Stimulated activated CD4-positive, alpha-beta T cell treated with anti-CD3 and anti-CD28 coated beads, TNF-alpha, amount 100 ng/mL, for 4 hours (primary cell): ENCODE measurements around the gene SYNCRIP.
A peak's percentile ranks its signal among the peaks of the same experiment; 100 is the strongest.
"Not testable (repeated sequence)": the region's sequence is repeated elsewhere in the genome, so short reads cannot be mapped to it uniquely, and the experiment has no call there.

Source experiments
- DNase-seq, 3 experiments: peaks; one replicate each; pipeline ENCODE4 v3.0.0-alpha.2; 2020; ENCODE audit warnings: low read depth in 3 of 3

SYNCRIP gene

DNA sequence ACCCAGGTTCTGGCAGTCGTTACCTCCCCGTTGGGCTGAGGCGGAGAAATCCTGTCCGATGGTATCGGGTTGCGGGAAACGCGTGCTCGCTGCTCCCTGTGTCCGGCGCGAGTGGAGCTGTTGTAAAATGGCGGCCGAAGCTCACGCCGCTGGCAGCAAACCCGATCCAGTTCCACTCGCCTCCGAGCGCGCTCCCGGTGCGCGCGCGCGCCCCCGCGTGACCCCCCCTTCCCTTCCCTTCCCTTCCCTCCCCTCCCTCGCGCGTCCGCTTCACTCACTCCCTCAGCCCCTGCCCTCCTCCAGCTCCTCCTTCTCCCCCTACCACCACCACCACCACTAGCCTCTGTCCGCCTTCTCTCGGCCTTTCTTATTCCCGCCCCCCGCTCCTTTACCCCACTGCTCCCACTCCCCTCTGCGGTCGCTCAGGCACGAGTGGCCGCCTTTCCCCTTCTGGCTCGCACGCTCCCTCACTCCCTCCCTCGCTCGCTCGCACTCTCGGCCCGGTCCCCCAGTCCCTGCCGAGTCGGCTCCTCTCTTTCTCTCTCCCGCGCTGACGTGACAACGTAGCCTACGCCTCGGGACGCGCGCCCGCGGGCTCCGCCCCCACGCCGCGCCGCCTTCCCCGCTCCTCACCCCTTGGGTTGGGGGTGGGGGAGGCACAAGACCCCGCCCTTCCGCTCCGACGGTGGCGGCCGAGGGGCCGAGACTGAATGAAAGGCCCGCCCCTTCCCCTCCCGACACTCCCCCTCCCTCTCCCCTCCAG is at the start of gene SYNCRIP:
Gene SYNCRIP, minus strand, starts transcription at position 113 of the 763 bp plus-strand sequence. CDS start 1,447 bp downstream, outside the sequence.
- peak; percentile 96 to 98 (median 98) for DNase-seq

DNA sequence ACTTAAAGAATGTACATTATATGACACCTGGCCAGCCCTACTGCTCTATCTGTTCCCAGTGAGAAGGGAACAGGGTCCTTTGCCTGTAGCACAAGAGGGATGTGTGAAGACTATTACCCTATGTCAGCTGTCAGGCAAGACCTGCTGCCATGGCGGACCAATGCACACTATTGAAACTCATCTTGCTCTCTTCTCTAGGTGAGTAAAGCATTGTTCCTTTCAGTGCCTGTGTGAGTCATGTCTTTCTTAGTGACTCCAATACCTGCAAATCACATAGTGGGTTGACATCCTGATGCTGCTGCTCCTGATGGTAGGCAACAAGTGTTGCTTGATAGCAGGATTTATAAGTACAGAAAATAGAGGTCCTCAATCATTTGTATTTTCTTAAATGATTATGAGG is 48.8 kb upstream of the SYNCRIP start:
- no peak for DNase-seq

DNA sequence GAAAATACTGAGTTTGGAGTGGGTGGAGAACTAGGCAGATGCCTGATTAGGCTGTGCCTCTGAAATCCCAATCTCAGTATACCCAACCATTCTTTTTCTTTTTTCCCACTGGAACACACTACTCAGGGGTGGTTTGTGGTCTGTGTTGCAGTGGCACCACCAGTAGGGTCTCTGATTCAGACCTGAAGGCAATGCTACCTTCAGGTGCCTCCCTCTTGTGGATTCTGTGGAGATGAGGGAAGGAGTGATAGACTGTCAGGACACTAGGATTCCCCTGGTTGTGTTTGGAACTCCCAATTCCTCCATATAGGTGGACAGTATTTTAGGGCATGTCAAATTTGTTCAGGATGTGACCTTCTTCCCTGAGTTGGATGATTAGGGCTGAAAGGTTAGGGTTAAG is 47.4 kb upstream of the SYNCRIP start:
- DNase-seq, result no peak

DNA sequence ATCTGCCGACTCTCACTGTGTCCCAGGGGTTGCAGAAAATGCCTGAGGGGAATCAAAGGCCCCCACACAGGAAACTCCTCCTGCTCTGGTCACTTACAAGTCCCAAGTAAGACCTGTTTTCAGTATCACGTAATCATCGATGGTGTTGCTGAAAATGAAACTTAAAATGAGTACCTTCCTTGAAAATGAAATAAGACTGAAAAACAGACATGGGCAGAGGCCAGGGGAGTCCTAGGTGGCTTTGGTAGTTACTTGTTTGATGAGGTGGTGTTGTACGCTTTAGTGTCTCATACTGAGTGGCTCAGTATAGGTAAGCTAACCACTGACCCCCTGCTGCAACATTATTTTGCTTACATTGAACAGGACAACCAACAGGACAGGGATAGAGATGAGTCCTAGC is 43.0 kb upstream of the SYNCRIP start:
- no peak for DNase-seq

DNA sequence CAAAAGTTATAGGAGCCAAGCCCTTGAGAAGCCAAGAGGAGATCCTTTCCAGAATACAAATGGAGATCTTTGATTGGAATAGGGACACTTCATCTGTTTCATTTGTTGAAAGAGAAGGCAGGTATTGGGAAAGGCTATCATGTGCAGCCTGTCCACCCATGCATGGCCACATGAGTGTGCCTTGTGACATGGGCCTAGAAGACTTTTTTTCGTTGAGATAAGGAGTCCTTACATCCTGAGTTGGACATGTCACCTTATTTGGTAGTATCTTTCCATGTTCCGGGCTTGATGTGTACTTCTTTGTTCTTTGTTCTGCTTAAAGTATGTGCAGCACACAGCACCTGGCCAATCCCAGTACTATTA is 42.1 kb upstream of the SYNCRIP start:
- no peak for DNase-seq

DNA sequence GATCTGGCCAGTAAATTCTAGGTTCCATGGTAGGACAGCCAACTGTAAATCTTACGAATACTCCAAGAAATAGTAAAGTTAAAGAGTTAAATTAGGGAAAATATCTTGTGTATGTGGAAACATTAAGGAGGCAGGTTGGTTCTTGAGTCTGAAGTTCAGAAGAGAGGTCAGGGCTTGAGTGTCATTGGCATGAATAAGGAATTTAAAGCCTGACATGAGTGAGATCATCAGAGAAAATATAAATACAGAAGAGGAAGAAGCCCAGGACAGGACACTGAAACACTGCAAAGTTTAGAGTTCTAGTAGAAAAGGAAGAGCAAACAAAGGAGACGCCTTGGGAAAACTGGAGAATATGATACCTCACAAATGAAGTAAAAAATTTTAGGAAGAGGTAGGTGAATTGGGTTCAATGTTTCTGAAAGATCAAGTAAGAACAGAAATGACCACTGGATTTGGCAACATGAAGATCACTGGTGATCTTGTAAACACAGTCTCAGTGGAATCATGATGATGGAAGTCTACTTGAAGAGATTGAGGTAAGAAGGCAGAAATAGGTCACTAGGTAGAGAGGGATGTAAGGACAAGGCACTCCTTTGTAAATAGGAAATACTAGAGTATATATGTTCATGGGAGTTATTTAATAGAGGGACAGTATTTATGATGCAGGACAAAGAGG is 41.6 kb upstream of the SYNCRIP start:
- no peak for DNase-seq

DNA sequence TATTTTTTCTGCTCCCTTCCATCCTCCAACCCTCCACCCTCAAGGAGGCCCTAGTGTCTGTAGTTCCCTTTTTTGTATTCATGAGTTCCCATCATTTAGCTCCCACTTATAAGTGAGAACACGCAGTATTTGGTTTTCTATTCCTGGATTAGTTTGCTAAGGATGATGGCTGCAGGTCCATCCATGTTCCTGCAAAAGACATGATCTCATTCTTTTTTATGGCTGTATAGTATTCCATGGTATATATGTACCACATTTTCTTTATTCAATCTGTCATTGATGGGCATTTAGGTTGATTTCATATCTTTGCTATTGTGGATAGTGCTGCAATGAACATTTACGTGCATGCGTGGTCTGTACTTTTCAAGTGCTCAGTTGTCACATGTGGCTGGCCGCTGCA is 39.2 kb upstream of the SYNCRIP start:
- DNase-seq, result not testable (repeated sequence)

DNA sequence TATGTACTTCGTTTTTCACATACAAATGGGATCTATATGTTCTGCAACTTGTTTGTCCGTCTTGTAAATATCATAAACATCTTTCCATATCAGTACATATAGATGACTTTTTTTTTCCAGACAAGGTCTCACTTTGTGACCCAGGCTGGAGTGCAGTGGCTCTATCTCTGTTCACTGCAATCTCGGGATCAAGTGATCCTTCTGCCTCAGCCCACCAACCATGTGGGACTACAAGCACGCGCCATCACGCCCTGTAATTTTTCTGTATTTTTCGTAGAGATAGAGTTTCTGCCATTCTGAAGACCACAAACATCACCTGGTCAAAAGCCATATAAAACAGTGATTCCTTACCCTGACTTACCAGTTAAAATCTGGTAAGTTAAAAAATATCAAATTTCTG is 37.7 kb upstream of the SYNCRIP start:
- DNase-seq, result no peak

DNA sequence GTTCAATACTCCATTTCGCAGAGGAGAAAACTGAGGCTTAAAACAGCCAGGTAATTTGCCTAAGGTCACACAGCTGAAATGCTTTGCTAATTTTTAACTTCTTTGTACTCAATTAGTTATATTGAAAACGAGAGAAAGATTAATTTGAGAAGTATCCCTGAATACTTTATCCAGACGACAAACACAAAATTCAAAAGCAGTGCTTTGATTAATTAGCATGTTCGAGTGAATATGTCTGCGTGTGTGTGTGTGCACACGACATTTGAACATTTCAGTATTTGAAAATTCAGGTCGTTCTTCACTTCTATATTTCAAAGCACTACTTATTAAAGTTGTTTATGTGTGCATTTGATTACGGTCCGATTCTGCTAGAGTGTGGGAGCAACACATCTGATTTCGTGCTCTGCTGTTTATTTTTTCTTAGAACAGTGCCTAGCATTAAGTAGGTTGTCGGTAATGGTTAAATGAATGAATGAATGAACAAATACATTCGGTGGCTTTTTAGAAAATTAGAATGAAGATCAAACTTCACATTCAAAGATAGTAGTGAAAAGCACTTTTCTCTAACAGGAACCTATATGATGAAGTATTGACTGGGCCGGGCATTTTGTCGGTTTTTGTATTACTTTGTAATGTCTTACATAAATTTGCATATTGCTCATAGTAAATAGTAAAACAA is 36.9 kb upstream of the SYNCRIP start:
- no peak for DNase-seq

DNA sequence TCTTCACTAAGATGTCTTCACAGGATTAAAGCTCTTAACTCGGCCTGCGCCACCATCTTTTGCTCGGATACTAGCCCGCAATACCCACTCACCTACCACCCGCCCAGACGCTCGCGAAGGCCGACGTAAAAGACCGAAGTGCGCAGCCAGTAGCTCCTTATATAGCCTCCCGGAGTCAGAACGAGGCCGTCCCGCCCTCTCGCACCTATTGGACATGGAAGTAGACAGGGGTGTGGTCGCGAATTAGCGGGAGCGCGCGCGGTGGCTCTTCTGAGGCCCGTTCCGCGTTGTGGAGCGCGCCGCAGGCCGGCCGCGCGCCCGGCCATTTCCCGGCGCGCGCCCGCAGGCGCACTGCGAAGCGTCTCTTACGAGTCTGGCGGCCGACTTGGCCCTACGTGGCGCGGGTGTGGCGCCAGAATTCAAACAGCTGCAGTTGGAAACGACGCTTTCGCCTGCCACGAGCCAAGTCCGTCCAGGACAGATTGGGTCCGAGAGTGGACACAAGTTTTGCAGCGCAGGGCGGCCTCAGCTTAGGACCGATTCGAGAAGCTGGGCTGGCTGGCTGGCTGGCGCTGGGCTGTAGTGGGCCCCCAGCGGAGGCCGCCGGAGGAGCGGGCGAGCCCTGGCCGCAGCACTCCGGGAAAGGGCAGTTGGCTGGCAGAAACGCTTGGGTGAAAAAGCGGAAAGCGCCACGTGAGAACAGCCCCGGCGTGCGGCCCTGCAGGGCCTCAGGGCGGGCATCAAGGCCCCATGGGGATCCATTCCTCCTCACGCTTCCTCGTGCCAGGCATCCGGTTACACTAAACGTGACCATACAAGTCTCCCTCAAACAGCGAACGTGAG is 36.1 kb upstream of the SYNCRIP start:
- DNase-seq, result peak; percentile 89 to 97 (median 96)

DNA sequence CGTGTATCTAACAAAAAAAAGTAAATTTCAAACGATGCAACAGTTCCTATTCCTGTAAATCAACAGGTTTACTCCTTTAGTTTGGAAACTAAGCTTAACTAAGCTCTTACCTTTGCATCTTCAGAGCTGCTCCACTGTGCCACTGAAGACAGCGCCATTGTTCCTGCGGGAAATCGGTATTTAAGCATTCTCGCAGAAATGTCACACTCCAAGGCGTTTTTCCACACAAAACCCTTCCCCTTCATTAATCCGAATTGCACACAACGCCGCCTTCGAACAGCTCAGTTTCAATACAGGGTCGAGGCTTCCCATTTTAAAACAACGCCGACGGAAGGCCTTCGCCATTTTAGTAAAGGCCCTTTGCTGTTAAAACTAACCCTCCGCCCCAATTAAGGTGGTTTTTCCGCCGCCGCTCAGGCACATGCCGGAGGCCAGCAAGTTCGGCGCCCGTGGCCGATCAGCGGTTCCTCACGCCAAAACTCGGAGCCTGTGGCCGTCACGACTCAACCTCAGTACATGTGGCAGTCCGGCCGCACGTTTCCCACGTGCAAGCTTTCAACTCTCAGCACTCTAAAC is 35.4 kb upstream of the SYNCRIP start:
- DNase-seq, result no peak

DNA sequence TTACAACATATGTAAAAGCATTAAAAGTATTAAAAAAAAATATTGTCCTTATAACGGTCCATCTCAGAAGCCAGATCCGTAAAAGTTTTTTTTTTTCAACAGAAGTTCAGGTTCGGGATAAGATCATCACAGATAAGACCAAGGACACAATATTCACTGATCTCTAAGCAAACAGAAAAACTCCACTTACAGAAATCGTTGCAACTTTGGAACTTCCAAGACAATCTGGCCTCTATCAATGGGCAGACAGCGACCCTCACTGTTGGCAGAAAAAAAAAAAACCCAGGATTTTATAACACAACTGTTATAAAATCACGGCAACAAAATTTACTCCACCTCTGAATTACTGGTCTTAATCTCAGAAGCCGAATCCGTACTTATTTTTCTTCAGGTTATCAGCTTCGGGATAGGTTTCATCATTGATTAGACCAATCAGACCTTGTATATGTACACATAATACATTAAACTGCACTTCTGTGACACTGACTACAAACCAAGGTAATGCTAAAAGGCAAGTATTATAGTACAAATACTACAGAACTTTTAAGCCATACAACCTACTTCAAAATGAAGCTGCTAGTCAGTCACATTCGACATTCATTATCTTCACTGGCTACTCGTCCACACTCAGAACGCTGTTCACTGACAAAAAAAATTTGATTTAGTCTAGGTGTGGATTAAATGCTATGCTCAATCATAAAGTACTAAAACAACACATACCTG is 34.7 kb upstream of the SYNCRIP start:
- DNase-seq, result no peak

DNA sequence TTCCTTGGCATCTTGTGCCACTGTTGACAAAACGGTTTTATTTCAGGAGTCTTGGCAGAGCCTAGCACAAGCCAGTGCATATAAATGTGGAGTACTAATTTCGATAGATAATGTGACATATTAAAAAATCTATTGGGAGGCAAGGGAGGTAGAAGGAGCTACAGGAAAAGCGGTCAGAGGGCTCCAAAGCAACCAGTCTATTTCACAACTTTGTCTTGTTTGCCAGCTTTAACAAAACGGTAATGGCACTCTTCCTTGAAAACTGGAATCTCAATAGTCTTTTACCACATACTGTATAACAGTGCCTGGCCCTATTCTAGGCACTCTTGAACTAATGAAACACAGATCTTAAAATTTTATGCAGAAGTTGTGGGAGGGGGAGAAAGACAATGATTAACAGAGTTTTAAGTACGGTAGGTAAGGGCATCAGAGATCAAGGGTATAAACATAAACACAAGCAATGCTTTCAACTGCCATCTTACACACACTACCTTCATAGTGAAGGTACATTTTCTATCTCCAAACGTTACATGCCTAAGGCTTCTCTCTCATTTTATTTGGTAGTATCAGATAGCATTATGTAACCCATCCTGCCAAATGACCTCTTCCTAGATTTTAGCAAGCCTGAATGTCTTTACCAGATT is 33.5 kb upstream of the SYNCRIP start:
- no peak for DNase-seq

DNA sequence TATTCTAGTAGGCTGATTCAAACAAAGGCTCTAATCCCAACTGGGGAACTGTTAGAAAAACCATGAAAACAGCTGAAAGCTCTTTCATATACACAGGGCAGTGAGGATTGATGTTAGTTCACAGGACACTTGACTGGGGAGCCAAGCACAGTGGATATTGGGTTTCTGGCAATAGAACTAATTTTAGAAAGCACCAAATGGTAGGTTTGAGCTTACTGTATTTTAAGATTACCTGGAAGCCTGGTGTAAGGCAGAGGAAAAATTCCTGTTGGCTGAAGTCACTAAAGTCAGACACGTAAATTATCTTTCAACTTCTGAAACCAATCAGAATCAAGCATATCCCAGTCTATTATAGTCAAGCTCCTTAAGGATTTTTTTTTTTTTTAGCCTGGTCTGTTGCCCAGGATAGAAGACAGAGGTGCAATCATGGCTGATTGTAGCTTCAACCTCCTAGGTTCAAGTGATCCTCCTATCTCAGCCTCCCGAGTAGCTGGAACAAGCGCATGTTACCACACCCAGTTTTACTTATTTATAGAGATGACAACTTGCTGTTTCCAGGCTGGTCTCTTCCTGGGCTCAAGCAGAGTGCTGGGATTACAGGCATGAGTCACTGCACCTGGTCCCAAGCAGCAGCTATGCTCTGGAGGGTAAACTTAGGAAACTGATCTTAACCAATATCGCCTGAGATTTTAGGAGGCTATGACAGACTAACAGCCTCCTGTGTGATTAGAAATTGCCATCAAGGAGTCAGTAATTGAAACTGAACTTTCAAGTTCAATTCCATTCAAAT is 32.5 kb upstream of the SYNCRIP start:
- DNase-seq, result no peak

DNA sequence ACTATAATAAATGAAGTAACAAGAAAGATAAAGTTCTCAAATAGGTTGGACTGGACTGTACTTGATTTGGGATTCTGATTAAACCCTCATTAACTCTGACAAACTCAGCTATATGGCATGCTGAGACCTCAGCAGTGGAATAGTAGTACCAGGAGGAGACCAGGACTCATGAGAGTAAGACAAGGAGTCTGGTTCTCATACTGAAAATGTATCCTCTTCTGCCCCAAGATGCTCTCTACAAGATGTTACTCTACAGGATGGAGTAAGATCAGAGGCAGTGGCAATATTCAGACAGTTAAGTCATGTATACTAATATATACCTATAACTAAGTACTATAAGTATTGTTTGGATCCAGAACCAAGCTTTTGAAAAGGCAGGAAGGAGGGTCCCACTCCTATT is 31.9 kb upstream of the SYNCRIP start:
- no peak for DNase-seq

DNA sequence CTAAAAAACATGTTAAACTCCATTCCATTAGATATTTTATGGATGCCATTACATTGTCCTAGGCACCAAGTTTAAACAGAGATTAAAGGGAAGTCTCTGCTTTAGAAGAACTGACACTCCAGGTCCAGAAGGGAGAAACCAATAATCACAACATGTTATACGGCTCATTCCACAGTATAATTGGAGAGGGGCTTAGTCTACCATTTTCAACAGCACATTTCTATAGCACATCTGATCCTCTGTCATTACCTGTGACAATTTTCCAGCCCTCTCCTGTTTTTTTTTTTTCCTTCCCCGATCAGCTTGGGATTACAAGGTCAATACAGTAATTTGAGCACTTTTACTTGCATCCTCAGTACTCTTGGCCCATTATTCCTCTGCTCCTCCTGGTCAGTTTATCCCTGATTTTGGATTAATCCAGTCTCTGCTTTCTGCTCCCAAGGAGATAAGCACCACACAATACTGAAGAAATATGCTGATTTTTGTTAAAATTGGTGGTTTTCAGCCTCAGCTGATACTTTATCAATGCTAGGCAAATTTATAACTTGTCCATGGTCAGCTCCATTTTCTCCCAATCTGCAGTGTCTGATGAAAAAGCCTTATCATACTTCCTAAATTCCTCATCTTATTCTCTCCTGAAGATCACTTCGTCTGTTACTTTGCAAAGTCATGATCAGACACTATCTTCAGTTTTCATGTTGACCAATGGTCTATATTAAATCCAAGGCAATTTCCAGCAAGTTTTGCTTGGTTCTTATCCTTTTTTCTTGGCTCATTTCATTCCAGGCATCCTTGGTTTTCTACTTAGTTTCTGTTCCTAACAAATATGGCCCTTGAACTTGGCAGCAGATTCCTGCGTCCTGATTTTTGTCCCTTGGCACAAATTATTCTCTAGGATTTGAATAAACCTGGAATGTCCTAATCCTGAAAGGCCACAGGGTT is 30.8 kb upstream of the SYNCRIP start:
- no peak for DNase-seq

DNA sequence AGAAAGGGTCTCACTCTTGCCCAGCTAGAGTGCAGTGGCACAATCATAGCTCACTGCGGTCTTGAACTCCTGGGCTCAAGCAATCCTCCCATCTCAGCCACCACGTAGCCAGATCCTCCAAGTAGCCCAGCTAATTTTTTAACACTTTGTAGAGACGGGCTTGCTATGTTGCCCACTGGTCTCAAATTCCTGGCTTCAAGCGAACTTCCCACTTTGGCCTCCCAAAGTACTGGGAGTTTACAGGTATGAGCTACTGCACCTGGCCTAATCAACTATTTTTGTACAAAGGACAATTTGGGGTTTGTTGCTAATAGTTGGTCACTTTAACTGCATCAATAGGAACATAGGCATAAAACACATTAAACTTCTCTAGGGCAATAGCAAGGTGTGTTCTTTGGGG is 29.9 kb upstream of the SYNCRIP start:
- no peak for DNase-seq

DNA sequence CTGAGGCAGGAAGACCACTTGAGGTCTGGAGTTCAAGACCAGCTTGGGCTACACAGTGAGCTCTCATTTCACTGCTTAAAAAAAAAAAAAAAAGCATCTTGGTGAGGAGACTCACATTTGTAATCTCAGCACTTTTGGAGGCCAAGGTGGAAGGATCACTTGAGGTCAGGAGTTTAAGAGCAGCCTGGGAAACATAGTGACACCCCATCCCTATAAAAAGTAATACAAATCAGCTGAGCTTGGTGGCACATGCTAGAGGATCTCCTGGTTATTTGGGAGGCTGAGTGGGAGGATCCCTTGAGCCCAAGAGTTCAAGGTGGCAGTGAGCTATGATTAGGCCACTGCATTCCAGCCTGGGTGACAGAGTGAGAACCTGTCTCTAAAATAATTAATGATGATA is 29.4 kb upstream of the SYNCRIP start:
- DNase-seq, result no peak

DNA sequence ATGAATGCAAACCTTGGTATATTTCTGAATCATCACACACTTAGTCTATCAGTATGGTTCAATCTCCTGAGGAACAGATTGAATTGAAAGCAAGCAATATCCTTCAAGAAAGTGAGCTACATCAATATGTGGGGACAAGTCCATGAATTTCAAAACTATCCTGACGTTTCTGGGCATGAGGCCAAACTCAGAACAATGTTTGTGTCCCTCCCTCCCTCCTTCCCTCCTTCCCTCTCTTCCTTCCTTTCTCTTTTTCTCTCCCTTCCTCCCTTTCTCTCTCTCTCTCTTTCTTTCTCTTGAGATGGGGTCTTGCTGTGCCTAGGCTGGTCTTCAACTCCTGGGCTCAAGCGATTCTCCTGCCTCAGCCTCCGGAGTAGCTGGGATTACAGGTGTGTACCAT is 27.9 kb upstream of the SYNCRIP start:
- no peak for DNase-seq
